T-cell (primary cell): ENCODE data around the gene SEMA4D. TPM values are rescaled to one million over a fixed set of nuclear protein-coding genes. Genes with fewer than 3 reads are reported as not detected.
A peak's percentile ranks its signal among the peaks of the same experiment; 100 is the strongest.

ENCODE experiments used
- ATAC-seq, 4 experiments: fragments of 200-7000 bp in 3 of 4; fragments of 150-1000 bp in 1 of 4; cut with Tn5 transposase; replicated peaks in 1 of 4; 1 replicate in 3 of 4; 2 replicates in 1 of 4; pipeline ENCODE4 v1.10.0; 2021; ENCODE audit warnings: moderate library complexity in 3 of 4, mild to moderate bottlenecking in 2 of 4, moderate number of reproducible peaks in 1 of 4
- CTCF ChIA-PET, 2 donors: fragments of 300-600 bp; sonication (Branson Sonifier 250); formaldehyde crosslinking; loops; one replicate each; lab custom pipeline; 2022; ENCODE audit warnings: antibody characterized with exemption in 2 of 2; lab: Charles Lee
- POLR2A ChIA-PET, 2 donors: fragments of 300-600 bp; sonication (Branson Sonifier 250); formaldehyde crosslinking; loops; one replicate each; lab custom pipeline; 2022; ENCODE audit warnings: antibody characterized with exemption in 2 of 2; lab: Charles Lee
- DNase-seq, 35 experiments: peaks; one replicate each; pipeline versions ENCODE4 v3.0.0 to v3.0.0-alpha.2; 2013 to 2023
- H3K27ac ChIP-seq: one replicate; pipeline ENCODE4 v1.5.1; 2013; ENCODE audit warnings: low read length
- H3K27me3 ChIP-seq, 2 experiments: replicated peaks in 1 of 2; 1 replicate in 1 of 2; 2 replicates in 1 of 2; pipeline versions ENCODE4 v1.6.1 to v1.7.0; 2013; ENCODE audit warnings: low read length in 1 of 2, mixed read lengths in 1 of 2; ENCODE audit not compliant: control insufficient read depth in 2 of 2, insufficient read depth in 2 of 2; ENCODE audit errors: extremely low read depth in 1 of 2
- H3K36me3 ChIP-seq, 2 donors: 1 replicate in 1 of 2; 2 replicates in 1 of 2; pipeline versions ENCODE4 v1.6.1 to v1.7.0; 2013; ENCODE audit warnings: low read length in 1 of 2; ENCODE audit not compliant: control insufficient read depth in 2 of 2, insufficient read depth in 1 of 2; ENCODE audit errors: extremely low read depth in 1 of 2
- H3K4me1 ChIP-seq, 2 experiments: 1 replicate in 1 of 2; 2 replicates in 1 of 2; pipeline versions ENCODE4 v1.6.1 to v1.7.0; 2013; ENCODE audit warnings: low read length in 2 of 2, mixed read lengths in 1 of 2; ENCODE audit not compliant: insufficient read depth in 2 of 2, control insufficient read depth in 1 of 2; ENCODE audit errors: extremely low read depth in 1 of 2
- H3K4me3 ChIP-seq, 2 donors: 1 replicate in 1 of 2; 2 replicates in 1 of 2; pipeline versions ENCODE4 v1.5.1 to v1.7.0; 2013; ENCODE audit warnings: mild to moderate bottlenecking in 2 of 2, low read length in 1 of 2, moderate library complexity in 1 of 2; ENCODE audit not compliant: control insufficient read depth in 1 of 2; ENCODE audit errors: extremely low read depth in 1 of 2
- H3K9me3 ChIP-seq: 2 replicates; pipeline ENCODE4 v1.7.0; 2013
- H3K27ac Mint-ChIP-seq, 2 donors: one replicate each; pipeline ENCODE4 v1.8.0; 2020 to 2021; ENCODE audit warnings: mild to moderate bottlenecking in 2 of 2, mixed read lengths in 2 of 2
- H3K27me3 Mint-ChIP-seq, 2 donors: one replicate each; pipeline ENCODE4 v1.8.0; 2021 to 2022; ENCODE audit warnings: mixed read lengths in 2 of 2
- H3K36me3 Mint-ChIP-seq: one replicate; pipeline ENCODE4 v1.8.0; 2021; ENCODE audit warnings: mixed read lengths
- H3K4me1 Mint-ChIP-seq, 3 donors: one replicate each; pipeline ENCODE4 v1.8.0; 2020 to 2022; ENCODE audit warnings: mixed read lengths in 3 of 3, mild to moderate bottlenecking in 1 of 3
- H3K4me3 Mint-ChIP-seq, 3 donors: one replicate each; pipeline ENCODE4 v1.8.0; 2020 to 2022; ENCODE audit warnings: mild to moderate bottlenecking in 3 of 3, mixed read lengths in 3 of 3, moderate library complexity in 3 of 3
- H3K9me3 Mint-ChIP-seq, 3 donors: one replicate each; pipeline ENCODE4 v1.8.0; 2020 to 2022; ENCODE audit warnings: mixed read lengths in 3 of 3
- WGBS: methylation state at CpG from one replicate; pipeline ENCODE4 v1.1.5; 2013; ENCODE audit warnings: missing lambda C conversion rate; ENCODE audit not compliant: insufficient coverage; 5-methylcytosine and 5-hydroxymethylcytosine counted together
- total RNA-seq, 35 experiments: library from RNA in 6 of 35; stranded (reverse) in 6 of 35; fragments of 120-200 nt in 1 of 35; gene quantifications; one replicate each; pipeline versions ENCODE4 v1.2.1 to v1.2.4 and lab custom pipeline; 2013 to 2026

SEMA4D gene
- total RNA-seq, 5 donors from 2014 or later (not counting 1 experiment from before 2014, with no cell fraction given) = 347 to 585 (median 434) TPM

DNA sequence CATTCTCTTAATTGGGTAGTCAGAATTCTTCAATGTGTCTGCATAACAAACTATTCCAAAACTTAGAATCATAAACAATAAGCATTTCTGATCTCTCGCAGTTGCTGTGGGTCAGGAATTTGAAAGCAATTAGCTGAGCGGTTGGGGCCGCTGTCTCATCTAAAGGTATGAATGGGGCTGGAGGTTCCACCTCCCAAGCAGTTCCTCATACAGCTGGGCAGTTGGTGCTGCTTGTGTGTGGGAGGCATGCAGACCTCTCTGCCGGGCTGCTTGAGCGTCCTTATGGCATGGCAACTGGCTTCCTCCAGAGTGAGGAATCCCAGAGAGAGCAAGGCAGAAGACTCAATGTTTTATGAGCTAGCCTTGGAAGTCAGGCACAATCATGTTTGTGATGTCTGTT, 30.2 kb upstream of the SEMA4D start:
- no peaks in the 10 kb centered on the region for H3K36me3 Mint-ChIP-seq

DNA sequence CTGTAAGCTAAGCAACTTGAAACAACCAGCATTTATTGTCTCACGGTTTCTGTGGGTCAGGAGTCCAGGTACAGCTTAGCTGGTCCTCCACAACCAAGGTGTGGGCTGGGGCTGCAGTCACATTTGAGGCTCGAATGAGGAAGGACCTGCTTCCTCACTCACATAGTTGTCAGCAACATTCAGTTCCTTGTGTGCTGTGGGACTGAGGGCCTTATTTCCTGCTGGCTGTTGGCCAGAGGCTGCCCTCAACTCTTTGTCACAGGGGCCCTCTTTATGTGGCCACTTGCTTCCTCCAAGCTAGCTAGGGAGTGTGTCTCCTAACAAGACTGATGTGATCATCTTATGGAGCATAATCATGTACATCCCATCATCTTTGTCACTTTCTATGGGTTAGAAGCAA, 29.2 kb upstream of the SEMA4D start:
- Histone ChIP-seq H3K27ac (no peak overlapping the region), H3K4me1 (peaks cover 78 to 92% of the 10 kb centered on the region in 2 experiments), H3K9me3 (no peaks in the 10 kb centered on the region), H3K36me3 (no peaks in the 10 kb centered on the region), H3K4me3 (no peak overlapping the region), H3K27me3 (no peaks in the 10 kb centered on the region)
- no peaks in the 10 kb centered on the region for H3K27me3 Mint-ChIP-seq
- ATAC-seq (no peak), DNase-seq (peak in 1 of 35 experiments; percentile 30)
- peak overlapping the region; percentile 63 to 85 for H3K27ac Mint-ChIP-seq
- peak overlapping the region in 1 of 3 donors; percentile 78 for H3K4me3 Mint-ChIP-seq
- H3K9me3 Mint-ChIP-seq = peaks cover 0 to 6% (median 0%) of the 10 kb centered on the region in 3 donors
- POLR2A ChIA-PET = interaction anchor here in 1 of 2 donors (1.4 kb wide), 1 partner anchor 16 kb away, joined by 3 read pairs; no protein-coding TSS in a partner anchor
- peaks cover 99 to 100% (median 100%) of the 10 kb centered on the region in 3 donors for H3K4me1 Mint-ChIP-seq
- H3K36me3 Mint-ChIP-seq = no peaks in the 10 kb centered on the region
- CTCF ChIA-PET = no interaction called here
- 71% methylated on average over 1 of the region's 2 CpGs for WGBS

More for the DNA sequence above, 30.2 kb upstream of the SEMA4D start:
- Histone ChIP-seq H3K36me3 (no peaks in the 10 kb centered on the region), H3K9me3 (no peaks in the 10 kb centered on the region), H3K4me3 (no peak overlapping the region), H3K27ac (peak overlapping the region; percentile 52), H3K27me3 (no peaks in the 10 kb centered on the region), H3K4me1 (peaks cover 75 to 92% of the 10 kb centered on the region in 2 experiments)
- Mint-ChIP-seq H3K27ac (peak overlapping the region; percentile 92), H3K27me3 (no peaks in the 10 kb centered on the region), H3K4me3 (peak overlapping the region; percentile 0 to 78 (median 32)), H3K4me1 (peaks cover 99 to 100% (median 100%) of the 10 kb centered on the region in 3 donors), H3K9me3 (peaks cover 0 to 6% (median 0%) of the 10 kb centered on the region in 3 donors)
- POLR2A ChIA-PET = interaction anchor here in 1 of 2 donors (0.6 to 1.4 kb wide), 2 partner anchors 15 to 16 kb away, joined by 3 read pairs; no protein-coding TSS in a partner anchor
- ATAC-seq (no peak), DNase-seq (no peak)
- CTCF ChIA-PET = interaction anchor here in 1 of 2 donors (0.7 to 3.8 kb wide), 2 partner anchors 21 to 102 kb away, joined by 3 to 18 read pairs; no protein-coding TSS in a partner anchor
- whole genome bisulfite sequencing = 100% methylated on average over 1 of the region's 5 CpGs

DNA sequence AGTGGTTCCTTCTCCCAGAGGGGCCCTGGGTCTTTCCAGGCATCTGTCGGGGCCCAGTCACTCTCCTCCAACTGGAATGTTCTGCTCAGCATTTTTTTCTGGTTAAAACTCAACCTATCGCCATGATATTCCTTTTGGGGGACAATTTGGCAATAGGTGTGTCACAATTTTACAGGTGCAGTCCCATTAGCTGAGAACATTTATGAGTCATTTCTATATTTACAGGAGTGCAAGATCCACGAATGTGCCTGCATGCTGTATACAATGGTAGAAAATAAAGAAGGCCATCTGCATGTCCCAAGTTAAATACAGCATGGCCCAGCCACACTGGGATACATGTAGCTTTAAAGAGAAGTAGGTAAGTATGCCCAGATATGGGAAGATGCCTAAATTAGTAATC, 28.8 kb upstream of the SEMA4D start:
- WGBS = 100% methylated on average over 1 of the region's 3 CpGs
- ChIA-PET POLR2A (interaction anchor here in 1 of 2 donors (0.7 to 1.4 kb wide), 2 partner anchors 16 to 24 kb away, joined by 3 read pairs; no protein-coding TSS in a partner anchor), CTCF (no interaction called here)
- Mint-ChIP-seq H3K36me3 (no peaks in the 10 kb centered on the region), H3K4me3 (peak overlapping the region in 1 of 3 donors; percentile 78), H3K27me3 (no peaks in the 10 kb centered on the region), H3K4me1 (peaks cover 99 to 100% (median 99%) of the 10 kb centered on the region in 3 donors), H3K27ac (peak overlapping the region; percentile 63 to 85), H3K9me3 (peaks cover 0 to 6% (median 0%) of the 10 kb centered on the region in 3 donors)
- no peaks in the 10 kb centered on the region for H3K9me3 ChIP-seq
- ATAC-seq (no peak), DNase-seq (no peak)
- H3K36me3 ChIP-seq = no peaks in the 10 kb centered on the region
- H3K27me3 ChIP-seq = no peaks in the 10 kb centered on the region
- no peak overlapping the region for H3K4me3 ChIP-seq
- H3K27ac ChIP-seq = no peak overlapping the region
- peaks cover 82 to 92% of the 10 kb centered on the region in 2 experiments for H3K4me1 ChIP-seq

DNA sequence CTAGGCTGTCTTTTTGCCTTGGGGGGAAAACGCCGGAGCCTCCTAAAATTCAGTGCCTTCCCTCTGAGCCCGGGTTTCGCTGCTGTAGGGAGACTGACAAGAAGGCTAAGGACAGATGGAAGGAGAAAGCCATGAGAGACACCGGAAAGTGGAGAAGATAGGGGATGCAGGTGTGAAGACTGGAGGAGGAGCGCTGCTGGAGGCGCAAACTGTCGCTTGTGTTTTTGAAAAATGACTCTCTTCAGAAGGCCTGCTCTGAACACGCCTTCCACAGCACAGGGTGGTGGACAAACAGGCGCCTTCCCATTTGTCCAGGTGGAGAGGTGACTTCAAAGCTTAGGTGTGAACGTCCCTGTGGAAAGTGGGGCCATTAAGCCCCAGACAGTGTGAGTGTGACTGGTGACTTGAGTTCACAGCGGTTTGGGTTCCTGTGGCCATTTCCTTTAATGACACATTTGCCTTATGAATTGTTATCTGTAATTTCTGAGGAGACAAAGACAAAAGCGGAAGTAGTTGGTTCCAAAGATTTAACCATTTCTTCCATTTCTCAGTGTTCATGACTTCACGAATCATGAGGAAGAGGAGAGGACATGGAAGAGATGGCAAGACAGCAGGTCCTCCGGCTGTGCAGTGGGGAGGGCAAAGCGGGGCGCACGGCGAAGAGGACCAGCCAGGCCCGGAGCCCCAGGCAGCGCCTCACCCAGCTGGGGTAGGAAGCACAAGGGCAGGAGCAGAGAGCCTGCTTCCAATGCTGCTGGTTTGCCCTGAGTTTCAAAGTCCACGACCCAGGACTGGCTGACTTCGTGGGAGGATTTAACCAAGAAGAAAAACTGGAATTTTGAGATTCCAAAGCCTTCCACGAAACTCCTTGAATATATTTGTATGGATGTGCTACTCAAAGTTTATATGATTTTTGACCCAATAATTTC, 27.8 kb upstream of the SEMA4D start:
- Histone ChIP-seq H3K36me3 (no peaks in the 10 kb centered on the region), H3K27ac (peak overlapping the region; percentile 10), H3K4me3 (no peak overlapping the region), H3K27me3 (no peaks in the 10 kb centered on the region), H3K9me3 (no peaks in the 10 kb centered on the region), H3K4me1 (peaks cover 85 to 92% of the 10 kb centered on the region in 2 experiments)
- ChIA-PET POLR2A (interaction anchor here in 1 of 2 donors (0.7 to 0.8 kb wide), 2 partner anchors 23 kb away, joined by 3 read pairs; no protein-coding TSS in a partner anchor), CTCF (interaction anchor here (0.8 to 1.5 kb wide), 2 partner anchors 23 to 24 kb away, joined by 3 to 4 read pairs; no protein-coding TSS in a partner anchor)
- DNase-seq (no peak), ATAC-seq (no peak)
- Mint-ChIP-seq H3K4me1 (peaks cover 96 to 100% (median 99%) of the 10 kb centered on the region in 3 donors), H3K27me3 (no peaks in the 10 kb centered on the region), H3K4me3 (peak overlapping the region in 1 of 3 donors; percentile 78), H3K27ac (peak overlapping the region; percentile 95 to 98), H3K9me3 (peaks cover 0 to 6% (median 0%) of the 10 kb centered on the region in 3 donors), H3K36me3 (no peaks in the 10 kb centered on the region)
- WGBS = 95% methylated on average over 15 of the region's 24 CpGs

DNA sequence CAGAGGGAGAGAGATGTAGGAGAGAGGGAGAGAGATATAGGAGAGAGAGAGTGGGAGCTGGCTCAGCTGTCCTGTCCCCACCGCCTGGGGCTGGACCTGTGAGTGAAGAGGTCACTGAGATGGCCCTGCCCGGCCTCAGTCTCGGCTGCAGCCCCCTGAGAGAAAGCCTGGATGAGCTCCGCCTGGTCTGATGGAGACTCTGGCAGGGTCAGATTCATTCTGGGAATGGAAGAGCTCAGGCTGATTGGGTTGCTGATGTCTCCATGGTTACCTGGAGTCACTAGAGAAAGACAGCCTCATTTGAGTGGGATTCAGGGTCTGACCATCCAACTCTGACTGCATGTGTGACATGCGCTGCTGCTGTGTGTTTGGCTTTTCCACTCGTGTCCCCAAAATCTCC, 27.1 kb upstream of the SEMA4D start:
- Mint-ChIP-seq H3K27me3 (no peaks in the 10 kb centered on the region), H3K9me3 (peaks cover 0 to 6% (median 0%) of the 10 kb centered on the region in 3 donors), H3K36me3 (no peaks in the 10 kb centered on the region), H3K4me1 (peaks cover 96 to 100% (median 99%) of the 10 kb centered on the region in 3 donors), H3K4me3 (peak overlapping the region in 1 of 3 donors; percentile 78), H3K27ac (peak overlapping the region; percentile 95 to 98)
- ChIA-PET CTCF (interaction anchor here (0.8 to 1.5 kb wide), 3 partner anchors 12 to 24 kb away, joined by 3 to 4 read pairs (median 3); no protein-coding TSS in a partner anchor), POLR2A (interaction anchor here in 1 of 2 donors (0.8 kb wide), 1 partner anchor 24 kb away, joined by 3 read pairs; no protein-coding TSS in a partner anchor)
- H3K9me3 ChIP-seq = no peaks in the 10 kb centered on the region
- no peak overlapping the region for H3K4me3 ChIP-seq
- H3K36me3 ChIP-seq = no peaks in the 10 kb centered on the region
- WGBS = 97% methylated on average over 6 of the region's 6 CpGs
- H3K27ac ChIP-seq = peak overlapping the region; percentile 87
- ATAC-seq (no peak), DNase-seq (no peak)
- H3K4me1 ChIP-seq = peaks cover 86 to 94% of the 10 kb centered on the region in 2 experiments
- no peaks in the 10 kb centered on the region for H3K27me3 ChIP-seq
